Astrocyte (in vitro differentiated cells and primary cell): ENCODE data around the gene PRDM10. TPM values are rescaled to one million over a fixed set of nuclear protein-coding genes. Genes with fewer than 3 reads are reported as not detected.
A peak's percentile ranks its signal among the peaks of the same experiment; 100 is the strongest.

Source experiments
- DNase-seq: peaks from one replicate; pipeline ENCODE4 v3.0.0-alpha.2; 2010; ENCODE audit warnings: low read depth
- FAIRE-seq: peaks from 2 replicates; lab custom pipeline; 2011; peaks lifted over from hg19 to GRCh38; lab: Jason Lieb, UNC
- H2AFZ ChIP-seq: 2 replicates; pipeline ENCODE4 v1.6.0; 2012; ENCODE audit warnings: low read depth, low read length, inconsistent platforms
- H3K27ac ChIP-seq: 2 replicates; pipeline ENCODE4 v1.5.1; 2011; ENCODE audit warnings: low read depth, low read length, inconsistent platforms
- H3K27me3 ChIP-seq: 2 replicates; pipeline ENCODE4 v1.6.0; 2011; ENCODE audit warnings: low read length, inconsistent platforms; ENCODE audit not compliant: insufficient read depth
- H3K36me3 ChIP-seq: 2 replicates; pipeline ENCODE4 v1.5.1; 2011; ENCODE audit warnings: low read length, inconsistent platforms; ENCODE audit not compliant: insufficient read depth
- H3K4me1 ChIP-seq: 2 replicates; pipeline ENCODE4 v1.5.1; 2011; ENCODE audit warnings: low read length, inconsistent platforms; ENCODE audit not compliant: insufficient read depth
- H3K4me2 ChIP-seq: 2 replicates; pipeline ENCODE4 v1.6.0; 2012; ENCODE audit warnings: low read length, inconsistent platforms
- H3K4me3 ChIP-seq: 2 replicates; pipeline ENCODE4 v1.5.1; 2011; ENCODE audit warnings: low read depth, mild to moderate bottlenecking, low read length, inconsistent platforms; ENCODE audit not compliant: insufficient read depth
- H3K79me2 ChIP-seq: 2 replicates; pipeline ENCODE4 v1.6.0; 2012; ENCODE audit warnings: mild to moderate bottlenecking, low read length, inconsistent platforms; ENCODE audit not compliant: insufficient read depth
- H3K9ac ChIP-seq: 2 replicates; pipeline ENCODE4 v1.6.0; 2012; ENCODE audit warnings: mild to moderate bottlenecking, low read length, inconsistent platforms
- H3K9me3 ChIP-seq: 2 replicates; pipeline ENCODE4 v1.5.1; 2012; ENCODE audit warnings: low read depth, mild to moderate bottlenecking, low read length, inconsistent platforms; ENCODE audit not compliant: insufficient read depth
- H4K20me1 ChIP-seq: 2 replicates; pipeline ENCODE4 v1.6.0; 2012; ENCODE audit warnings: low read length, inconsistent platforms; ENCODE audit not compliant: insufficient read depth
- H3K27ac Mint-ChIP-seq: one replicate; pipeline ENCODE4 v1.8.0; 2021; ENCODE audit warnings: mild to moderate bottlenecking, mixed read lengths; ENCODE audit not compliant: unreplicated experiment
- H3K27me3 Mint-ChIP-seq: one replicate; pipeline ENCODE4 v1.8.0; 2021; ENCODE audit warnings: low read depth, mixed read lengths; ENCODE audit not compliant: unreplicated experiment
- H3K36me3 Mint-ChIP-seq: one replicate; pipeline ENCODE4 v1.8.0; 2021; ENCODE audit warnings: low read depth, mixed read lengths; ENCODE audit not compliant: unreplicated experiment
- H3K4me1 Mint-ChIP-seq: one replicate; pipeline ENCODE4 v1.8.0; 2021; ENCODE audit warnings: low read depth, mixed read lengths; ENCODE audit not compliant: unreplicated experiment
- H3K4me3 Mint-ChIP-seq: one replicate; pipeline ENCODE4 v1.8.0; 2021; ENCODE audit warnings: mild to moderate bottlenecking, moderate library complexity, mixed read lengths; ENCODE audit not compliant: unreplicated experiment
- H3K9me3 Mint-ChIP-seq: one replicate; pipeline ENCODE4 v1.8.0; 2021; ENCODE audit warnings: mild to moderate bottlenecking, mixed read lengths; ENCODE audit not compliant: unreplicated experiment
- EZH2 ChIP-seq: IDR thresholded peaks from 2 replicates; pipeline ENCODE4 v1.6.1; 2012; ENCODE audit warnings: mild to moderate bottlenecking, low read length, inconsistent platforms; ENCODE audit not compliant: insufficient read depth
- total RNA-seq: library from RNA; stranded (reverse); gene quantifications from 2 replicates; pipeline ENCODE4 v1.2.1, GENCODE V29; 2021
- TF ChIP-seq, protein P1 (sequence below): IDR thresholded peaks from 2 replicates; pipeline ENCODE4 v1.5.1; 2011; ENCODE audit warnings: low read depth, mild to moderate bottlenecking, inconsistent platforms, low read length, moderate library complexity; ENCODE audit not compliant: insufficient read depth

The PRDM10 gene
- total RNA-seq, 1 donor from 2014 or later, result 10.1 TPM

DNA sequence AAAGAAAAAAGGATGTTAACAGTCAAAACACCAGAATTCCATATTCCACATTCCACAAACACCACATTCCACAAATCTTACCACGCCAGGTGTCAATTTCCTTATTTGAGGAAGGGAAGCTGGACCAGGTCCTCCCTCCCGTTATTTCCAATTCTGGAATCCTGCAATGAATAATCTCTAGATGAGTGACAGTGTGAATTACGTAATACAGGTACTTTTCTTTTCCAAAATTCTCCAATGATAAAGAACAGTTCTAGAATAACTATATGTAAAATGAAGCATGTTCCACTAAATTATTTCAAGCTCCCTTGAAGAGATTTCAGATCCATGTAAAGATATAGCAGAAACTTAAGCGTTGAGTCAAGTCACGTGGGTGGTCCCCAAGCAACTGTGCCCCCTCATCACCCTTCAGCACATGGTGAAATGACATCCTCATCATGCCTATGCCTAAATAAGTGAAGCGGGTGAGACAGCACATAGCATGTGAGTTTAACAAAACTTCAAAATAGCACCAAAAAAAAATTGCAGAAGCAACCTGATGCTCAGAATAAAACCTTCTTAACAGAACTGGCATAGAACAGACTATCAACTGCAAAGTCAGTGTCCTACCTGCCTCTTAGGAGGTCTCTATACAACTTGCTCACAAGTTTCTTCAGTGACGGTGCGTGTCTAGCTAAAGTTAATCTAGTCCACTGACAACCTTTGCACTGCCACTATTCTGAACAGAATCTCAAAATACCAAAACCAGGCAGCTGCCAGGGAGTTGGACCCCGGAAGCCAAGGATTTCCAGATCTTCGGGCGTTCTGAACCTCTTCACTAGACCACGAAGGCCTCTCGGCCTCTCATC lies 108.1 kb downstream of the PRDM10 start:
- no peaks in the 10 kb centered on the region for H3K27me3 Mint-ChIP-seq

DNA sequence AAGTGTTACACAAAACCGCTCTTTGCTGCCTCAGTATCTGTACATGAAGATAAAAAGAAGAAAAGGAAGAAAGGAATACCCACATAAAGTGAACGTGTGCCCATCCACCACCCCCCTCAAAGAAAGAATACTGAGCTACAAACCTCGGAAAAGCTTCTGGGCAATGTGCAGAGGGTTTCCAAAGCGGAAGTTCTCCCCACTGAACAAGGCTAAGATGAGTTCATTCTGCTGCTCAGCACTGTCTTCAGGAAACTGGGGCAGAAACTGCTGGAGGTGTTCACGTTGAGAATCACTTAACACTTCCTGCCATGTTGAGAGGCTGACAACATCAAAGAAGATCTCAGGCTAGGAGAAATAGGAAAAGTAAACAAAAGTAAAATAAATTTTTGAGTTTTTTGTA lies 114.2 kb downstream of the PRDM10 start:
- no peak for DNase-seq
- no peak overlapping the region for H3K4me3 ChIP-seq

More for the DNA sequence above, 108.1 kb downstream of the PRDM10 start:
- H3K4me1 Mint-ChIP-seq, result peaks cover 9% of the 10 kb centered on the region
- FAIRE-seq (no peak), DNase-seq (no peak)
- no peaks in the 10 kb centered on the region for H3K9me3 ChIP-seq
- H2AFZ ChIP-seq, result peak overlapping the region; percentile 67
- no peaks in the 10 kb centered on the region for H3K9me3 Mint-ChIP-seq
- peak overlapping the region; percentile 91 for H3K4me2 ChIP-seq
- peak overlapping the region; percentile 93 for H3K4me3 Mint-ChIP-seq
- peaks cover 6% of the 10 kb centered on the region for H3K36me3 Mint-ChIP-seq
- H3K27me3 ChIP-seq, result no peaks in the 10 kb centered on the region
- H3K27ac Mint-ChIP-seq, result peak overlapping the region; percentile 69
- peaks cover 10% of the 10 kb centered on the region for H3K4me1 ChIP-seq
- peak overlapping the region; percentile 86 for H3K9ac ChIP-seq
- no peak overlapping the region for H3K27ac ChIP-seq
- TF ChIP-seq, protein P1, sequence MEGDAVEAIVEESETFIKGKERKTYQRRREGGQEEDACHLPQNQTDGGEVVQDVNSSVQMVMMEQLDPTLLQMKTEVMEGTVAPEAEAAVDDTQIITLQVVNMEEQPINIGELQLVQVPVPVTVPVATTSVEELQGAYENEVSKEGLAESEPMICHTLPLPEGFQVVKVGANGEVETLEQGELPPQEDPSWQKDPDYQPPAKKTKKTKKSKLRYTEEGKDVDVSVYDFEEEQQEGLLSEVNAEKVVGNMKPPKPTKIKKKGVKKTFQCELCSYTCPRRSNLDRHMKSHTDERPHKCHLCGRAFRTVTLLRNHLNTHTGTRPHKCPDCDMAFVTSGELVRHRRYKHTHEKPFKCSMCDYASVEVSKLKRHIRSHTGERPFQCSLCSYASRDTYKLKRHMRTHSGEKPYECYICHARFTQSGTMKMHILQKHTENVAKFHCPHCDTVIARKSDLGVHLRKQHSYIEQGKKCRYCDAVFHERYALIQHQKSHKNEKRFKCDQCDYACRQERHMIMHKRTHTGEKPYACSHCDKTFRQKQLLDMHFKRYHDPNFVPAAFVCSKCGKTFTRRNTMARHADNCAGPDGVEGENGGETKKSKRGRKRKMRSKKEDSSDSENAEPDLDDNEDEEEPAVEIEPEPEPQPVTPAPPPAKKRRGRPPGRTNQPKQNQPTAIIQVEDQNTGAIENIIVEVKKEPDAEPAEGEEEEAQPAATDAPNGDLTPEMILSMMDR, result no peak
- TF ChIP-seq EZH2, result no peak
- peaks cover 11% of the 10 kb centered on the region for H3K36me3 ChIP-seq
- H3K79me2 ChIP-seq, result peaks cover 31% of the 10 kb centered on the region
- H3K4me3 ChIP-seq, result peak overlapping the region; percentile 89
- H4K20me1 ChIP-seq, result peaks cover 24% of the 10 kb centered on the region

More for the DNA sequence above, 114.2 kb downstream of the PRDM10 start:
- Mint-ChIP-seq H3K4me3 (no peak overlapping the region), H3K9me3 (no peaks in the 10 kb centered on the region), H3K27ac (no peak overlapping the region), H3K36me3 (peaks cover 17% of the 10 kb centered on the region), H3K4me1 (no peaks in the 10 kb centered on the region), H3K27me3 (no peaks in the 10 kb centered on the region)
- Histone ChIP-seq H2AFZ (no peak overlapping the region), H3K27ac (no peak overlapping the region), H3K79me2 (peaks cover 15% of the 10 kb centered on the region), H3K9me3 (no peaks in the 10 kb centered on the region), H3K36me3 (peaks cover 49% of the 10 kb centered on the region), H3K4me2 (no peak overlapping the region), H3K4me1 (no peaks in the 10 kb centered on the region), H3K9ac (no peak overlapping the region), H4K20me1 (peaks cover 10% of the 10 kb centered on the region), H3K27me3 (no peaks in the 10 kb centered on the region)
- FAIRE-seq, result no peak
- TF ChIP-seq, protein P1, result no peak
- no peak for TF ChIP-seq EZH2
